HG02610 (cell line): ENCODE data around the gene YWHAH.

ENCODE experiments used
- ATAC-seq: cut with Tn5 transposase; IDR thresholded peaks from one replicate; pipeline ENCODE4 v1.9.1; 2021; ENCODE audit warnings: mild to moderate bottlenecking, moderate library complexity; ENCODE audit not compliant: unreplicated experiment

The YWHAH gene

DNA sequence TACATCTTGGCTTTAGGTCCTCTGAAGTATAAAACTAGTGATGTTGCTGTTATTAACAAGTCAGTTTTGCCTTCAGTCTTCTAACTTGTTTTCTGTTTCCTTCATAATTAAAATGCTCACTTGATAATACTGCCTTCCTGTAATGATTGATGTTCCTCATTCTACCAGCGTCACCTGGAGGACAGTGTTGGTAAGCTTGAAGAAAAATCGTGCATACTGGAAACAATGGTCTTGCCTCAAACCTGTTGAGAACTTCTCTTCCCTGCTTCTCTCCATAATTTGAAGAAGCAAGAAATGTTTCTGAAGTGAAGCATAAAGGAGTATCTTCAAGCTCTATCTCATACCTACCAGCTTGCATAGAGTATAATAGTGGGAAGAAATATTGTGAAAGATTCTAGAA lies 3.0 kb downstream of the YWHAH start:
- ATAC-seq = no peak

DNA sequence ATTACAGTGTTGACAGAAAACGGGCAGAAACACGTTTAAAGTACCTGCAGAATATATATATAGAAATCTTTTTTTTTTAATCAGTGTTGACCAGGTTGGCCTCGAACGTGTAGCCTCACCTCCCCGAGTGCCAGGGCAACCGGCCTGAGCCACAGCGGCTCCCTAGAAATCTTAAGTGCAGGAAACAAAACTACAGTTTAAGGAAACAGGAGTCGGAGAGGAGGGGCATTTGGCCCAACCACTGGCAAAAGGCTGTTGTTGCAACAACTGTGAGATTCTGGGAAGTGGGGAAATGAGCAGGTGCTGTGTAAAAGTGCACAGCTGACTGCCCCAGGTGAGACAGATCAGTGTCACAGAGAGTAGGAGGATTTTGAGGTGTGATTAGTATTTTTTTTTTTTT lies 3.7 kb downstream of the YWHAH start:
- no peak for ATAC-seq

DNA sequence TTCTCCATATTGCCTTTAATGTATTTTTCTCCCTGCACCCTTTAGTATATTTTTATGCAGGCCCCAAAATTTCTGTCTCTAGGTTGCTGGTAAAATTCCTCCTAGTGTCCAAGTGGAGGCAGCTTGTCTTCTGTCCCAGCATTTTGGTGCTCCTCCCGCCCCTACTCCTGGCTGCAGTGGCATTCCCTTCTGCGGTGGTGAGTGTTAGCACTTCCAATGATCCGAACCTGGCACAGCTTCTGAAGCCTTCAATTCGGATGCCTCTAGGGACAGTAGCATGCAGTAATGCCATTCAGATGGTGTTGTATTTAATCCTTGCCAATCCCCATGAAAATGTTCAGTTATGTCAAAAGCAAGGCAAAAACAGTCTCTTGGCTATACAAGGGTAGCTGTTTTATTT lies 5.9 kb downstream of the YWHAH start:
- ATAC-seq = no peak

DNA sequence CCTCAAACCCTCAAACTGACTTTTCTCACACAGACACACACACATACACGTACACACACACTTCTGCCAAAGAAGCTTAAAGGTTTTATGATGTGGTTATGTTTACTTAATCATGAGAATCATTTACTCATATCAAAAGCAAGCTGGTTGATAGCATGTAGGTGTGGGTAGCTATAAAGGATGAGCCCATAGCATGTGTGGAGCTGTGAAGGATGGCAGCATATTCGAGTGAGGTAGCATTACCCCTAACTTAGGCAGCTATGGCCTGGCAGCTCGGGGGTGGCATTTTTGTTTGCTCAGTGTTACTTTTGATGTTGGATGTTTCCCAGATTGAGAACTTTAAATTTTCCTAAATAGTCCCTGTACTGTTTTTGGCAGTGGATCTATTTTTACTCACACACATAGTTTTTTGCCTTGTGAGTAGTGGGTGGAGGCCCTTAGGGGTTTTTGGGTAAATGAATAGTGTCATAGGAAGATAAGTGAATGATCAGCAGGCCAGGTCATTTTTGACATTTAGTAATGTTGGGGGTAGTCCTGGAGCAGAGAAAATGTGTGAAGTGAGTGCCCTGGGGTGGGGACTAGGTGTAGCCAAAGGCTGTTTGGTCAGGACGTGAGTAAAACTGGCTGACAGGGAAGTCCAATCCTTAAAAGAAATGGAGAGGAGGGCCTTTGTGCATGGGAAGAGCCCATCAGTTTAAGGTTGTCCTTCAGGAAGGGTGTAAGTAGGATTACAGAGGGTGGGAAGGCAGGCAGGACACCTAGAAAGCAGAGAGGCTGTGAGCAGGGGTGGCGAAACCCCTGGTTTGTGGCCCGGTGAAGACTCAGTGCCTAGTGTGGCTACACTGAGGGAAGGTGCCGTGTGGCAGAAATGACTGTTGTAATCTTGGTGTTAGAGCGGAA lies 7.1 kb downstream of the YWHAH start:
- no peak for ATAC-seq

DNA sequence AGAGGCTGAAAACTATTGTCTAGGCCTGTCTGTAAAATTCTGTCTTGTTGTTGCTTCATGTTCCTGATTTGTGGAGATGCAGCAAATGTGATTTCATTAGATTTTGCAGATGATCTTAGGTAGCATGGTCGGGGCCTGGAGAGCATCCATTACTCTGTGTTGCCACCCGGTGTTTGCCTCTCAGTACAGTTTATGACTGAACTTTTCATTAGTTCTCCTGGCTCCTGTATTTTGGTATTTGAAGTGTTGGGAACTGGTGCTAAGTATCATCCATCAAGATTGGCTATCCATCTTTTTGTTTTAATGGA lies 7.7 kb downstream of the YWHAH start:
- no peak for ATAC-seq

DNA sequence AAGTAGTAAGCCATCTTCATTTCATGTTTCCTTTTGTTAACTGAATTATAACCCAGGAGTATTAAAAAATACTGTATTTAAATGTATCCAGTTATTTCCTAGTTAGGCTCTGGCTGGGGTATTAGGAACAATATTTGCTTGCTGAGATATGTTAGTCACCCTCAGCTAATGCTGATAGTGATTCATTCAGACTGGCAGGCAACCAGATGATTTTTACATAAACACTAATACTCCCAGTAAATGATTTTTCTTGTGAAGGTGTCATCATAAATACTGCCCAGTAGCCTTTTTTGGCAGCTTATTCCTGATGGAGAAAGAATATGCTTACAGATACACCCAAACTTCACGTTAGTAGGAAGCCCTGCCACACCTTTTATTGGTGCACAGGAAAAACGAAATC lies 8.1 kb downstream of the YWHAH start:
- no peak for ATAC-seq

DNA sequence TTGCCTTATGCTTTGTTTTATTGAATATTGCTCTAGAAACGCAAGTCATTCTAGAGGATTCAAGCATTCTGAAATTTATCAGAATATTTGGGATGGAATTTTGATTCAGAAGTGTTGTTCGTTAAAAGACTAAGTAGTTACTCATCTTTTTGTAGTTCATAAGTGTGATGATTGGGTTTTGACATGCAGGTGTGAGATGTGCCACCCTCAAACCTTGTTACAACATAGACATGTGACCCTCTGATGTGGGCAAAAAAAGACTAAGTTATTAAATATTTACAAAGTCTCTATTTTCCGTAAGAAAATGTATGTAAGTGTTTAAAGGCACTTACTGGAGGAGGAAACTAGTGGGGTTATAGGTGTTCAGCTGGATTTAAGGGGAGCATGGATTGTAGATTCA lies 8.9 kb downstream of the YWHAH start:
- no peak for ATAC-seq

DNA sequence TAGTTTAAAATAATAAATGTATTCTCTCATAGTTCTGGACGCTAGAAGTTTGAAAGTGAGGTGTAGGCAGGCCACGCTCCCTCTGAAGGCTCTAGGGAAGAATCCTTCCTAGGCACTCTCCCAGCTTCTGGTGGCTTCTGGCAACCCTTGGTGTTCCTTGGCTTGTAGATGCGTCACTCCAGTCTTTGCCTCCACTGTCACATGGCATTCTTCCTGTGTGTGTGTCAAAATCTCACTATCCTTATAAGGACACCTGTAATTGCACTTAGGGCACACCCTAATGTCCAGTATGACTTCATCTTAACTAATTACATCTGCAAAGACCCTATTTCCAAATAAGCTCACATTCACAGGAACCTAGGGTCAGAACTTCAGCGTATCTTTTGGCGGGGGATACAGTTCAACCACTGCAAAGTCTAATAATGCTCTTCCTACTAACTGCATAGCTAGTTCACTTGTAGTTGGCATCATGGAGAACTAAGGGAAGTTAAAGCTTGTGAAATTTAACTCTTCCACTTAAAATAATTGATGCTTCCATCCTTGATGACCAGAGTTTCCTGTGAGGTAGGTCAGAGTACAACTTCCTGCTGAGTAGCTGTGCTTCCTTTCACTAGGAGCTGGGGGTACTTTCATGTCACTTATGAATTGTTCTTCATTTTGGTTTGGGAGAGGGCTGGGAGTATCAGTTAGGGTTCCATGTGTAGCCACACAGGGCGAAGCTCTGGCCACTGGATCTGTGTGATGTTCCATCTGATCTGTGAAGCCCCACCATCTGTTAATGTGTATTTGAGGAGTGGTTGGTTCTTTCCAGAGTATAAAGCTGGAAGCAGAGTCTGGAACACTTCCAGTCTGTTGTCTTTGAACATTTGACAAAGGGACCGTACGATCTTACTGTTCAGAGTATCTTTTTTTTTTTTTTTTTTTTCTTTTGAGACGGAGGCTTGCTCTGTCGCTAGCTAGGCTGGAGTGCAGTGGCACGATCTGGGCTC lies 10.5 kb downstream of the YWHAH start:
- no peak for ATAC-seq

DNA sequence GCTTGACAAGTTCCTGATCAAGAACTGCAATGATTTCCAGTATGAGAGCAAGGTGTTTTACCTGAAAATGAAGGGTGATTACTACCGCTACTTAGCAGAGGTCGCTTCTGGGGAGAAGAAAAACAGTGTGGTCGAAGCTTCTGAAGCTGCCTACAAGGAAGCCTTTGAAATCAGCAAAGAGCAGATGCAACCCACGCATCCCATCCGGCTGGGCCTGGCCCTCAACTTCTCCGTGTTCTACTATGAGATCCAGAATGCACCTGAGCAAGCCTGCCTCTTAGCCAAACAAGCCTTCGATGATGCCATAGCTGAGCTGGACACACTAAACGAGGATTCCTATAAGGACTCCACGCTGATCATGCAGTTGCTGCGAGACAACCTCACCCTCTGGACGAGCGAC lies 12.0 kb downstream of the YWHAH start:
- ATAC-seq = no peak

DNA sequence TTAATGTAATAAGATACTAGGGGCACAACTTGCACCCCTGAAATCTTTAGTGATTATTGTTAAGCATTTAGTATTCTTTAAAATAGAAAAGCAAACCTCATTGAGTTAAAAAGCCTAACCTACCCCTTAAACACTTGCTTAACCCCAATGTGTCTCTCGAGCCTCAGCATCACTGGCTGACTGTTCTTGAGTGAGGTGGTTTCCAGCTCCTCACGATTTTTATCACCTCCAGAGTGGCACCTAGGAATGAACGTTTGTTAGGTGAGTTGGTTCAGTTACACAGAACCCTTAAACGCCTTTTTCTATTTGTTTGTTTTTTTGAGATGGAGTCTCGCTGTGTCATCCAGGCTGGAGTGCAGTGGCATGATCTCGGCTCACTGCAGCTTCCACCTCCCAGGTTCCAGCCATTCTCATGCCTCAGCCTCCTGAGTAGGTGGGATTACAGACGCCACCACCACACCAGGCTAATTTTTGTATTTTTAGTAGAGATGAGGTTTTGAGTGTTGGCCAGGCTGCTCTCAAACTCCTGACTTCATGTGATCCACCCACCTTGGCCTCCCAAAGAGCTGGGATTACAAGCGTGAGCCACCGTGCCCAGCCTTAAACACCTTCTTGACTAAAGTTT lies 13.7 kb downstream of the YWHAH start:
- ATAC-seq = no peak

DNA sequence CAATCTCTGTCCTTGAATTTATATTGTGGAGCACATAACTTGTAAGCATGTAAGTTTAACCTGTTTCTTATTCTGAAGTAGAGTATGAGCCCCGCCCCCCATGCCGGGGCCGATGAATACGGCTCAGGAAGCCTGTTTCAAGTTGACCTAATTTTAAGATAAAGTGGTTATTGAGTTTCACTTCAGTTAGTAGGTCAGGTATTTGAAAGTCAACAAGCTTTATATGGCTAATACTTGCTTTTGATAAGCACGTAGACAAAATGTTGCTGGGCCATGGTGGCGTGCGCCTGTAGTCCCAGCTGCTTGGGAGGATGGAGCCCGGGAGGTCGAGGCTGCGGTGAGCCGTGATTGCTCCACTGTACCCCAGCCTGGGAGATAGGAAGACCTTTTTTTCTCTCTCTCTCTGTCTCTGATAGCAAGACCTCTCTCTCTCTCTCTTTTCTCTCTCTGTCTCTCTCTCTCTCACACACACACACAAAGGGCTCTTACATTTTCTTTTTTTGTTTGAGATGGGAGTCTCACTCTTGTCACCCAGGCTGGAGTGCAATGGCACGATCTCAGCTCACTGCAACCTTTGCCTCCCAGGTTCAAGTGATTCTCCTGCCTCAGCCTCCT lies 14.4 kb downstream of the YWHAH start:
- ATAC-seq = no peak

DNA sequence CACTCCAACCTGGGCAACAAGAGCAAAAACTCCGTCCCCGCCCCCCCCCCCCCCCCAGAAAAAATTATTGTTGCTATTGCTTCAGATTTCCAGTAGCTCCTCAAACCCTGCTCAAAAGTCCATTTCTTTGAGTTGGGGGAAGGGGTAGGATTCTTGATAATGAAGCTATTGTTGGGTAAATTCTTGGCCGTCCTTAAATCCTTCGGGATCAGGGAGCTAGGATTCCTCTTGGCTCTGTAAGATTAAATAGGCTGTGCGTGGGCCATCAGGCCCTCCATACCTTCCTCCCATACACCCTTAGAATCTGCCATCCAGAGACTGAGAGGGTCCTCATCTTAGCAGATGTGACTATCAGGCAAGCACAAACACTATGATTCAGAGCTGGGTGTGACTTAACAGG lies 16.4 kb downstream of the YWHAH start:
- no peak for ATAC-seq

DNA sequence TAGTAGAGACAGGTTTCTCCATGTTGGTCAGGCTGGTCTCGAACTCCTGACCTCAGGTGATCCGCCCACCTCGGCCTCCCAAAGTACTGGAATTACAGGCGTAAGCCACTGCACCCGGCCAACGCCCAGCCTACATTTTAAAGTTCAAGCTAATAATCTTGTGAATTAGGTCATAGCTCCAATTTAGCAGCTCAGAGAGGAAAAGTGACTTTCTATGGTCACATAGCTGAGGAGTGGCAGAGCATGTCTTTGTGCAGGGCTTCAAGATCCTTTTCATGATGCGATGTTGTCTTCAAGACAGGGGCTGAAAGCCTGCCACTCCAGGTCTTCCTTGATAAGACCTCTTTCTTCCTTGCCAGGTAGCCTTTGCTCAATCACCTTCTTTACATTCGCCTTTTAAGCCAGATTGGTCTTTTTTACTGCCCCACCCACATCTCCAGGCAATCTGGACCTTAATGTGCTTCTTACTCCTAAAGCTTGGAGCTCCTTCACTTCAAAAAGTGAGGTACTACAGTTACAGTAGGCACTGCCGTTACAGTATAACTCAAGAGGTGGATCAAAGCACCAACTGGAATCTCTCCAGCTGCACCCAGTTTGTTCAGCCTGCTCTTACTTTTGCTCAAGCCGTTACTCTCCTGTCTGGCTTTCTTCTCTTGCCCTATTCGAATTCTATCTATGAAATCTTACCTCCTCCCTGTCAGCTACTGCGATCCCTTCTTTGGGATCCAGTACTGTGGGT lies 18.2 kb downstream of the YWHAH start:
- ATAC-seq = no peak

DNA sequence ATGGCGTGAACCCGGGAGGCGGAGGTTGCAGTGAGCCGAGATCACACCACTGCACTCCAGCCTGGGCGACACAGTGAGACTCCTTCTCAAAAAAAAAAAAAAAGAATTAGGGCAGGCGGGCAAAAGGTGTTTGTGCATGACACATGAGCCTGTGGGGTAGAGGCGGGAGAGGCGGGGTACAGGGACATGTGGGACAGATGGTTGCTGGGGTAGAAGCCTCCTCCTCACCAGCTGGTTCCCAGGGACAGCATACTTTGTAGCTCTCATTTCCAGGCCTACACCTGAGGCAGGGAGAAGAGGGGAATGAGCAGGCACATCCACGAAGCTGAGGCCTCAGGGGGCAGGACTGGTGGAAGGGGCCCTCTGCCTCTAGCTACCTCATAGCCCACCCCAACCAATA lies 23.7 kb downstream of the YWHAH start:
- ATAC-seq = no peak

DNA sequence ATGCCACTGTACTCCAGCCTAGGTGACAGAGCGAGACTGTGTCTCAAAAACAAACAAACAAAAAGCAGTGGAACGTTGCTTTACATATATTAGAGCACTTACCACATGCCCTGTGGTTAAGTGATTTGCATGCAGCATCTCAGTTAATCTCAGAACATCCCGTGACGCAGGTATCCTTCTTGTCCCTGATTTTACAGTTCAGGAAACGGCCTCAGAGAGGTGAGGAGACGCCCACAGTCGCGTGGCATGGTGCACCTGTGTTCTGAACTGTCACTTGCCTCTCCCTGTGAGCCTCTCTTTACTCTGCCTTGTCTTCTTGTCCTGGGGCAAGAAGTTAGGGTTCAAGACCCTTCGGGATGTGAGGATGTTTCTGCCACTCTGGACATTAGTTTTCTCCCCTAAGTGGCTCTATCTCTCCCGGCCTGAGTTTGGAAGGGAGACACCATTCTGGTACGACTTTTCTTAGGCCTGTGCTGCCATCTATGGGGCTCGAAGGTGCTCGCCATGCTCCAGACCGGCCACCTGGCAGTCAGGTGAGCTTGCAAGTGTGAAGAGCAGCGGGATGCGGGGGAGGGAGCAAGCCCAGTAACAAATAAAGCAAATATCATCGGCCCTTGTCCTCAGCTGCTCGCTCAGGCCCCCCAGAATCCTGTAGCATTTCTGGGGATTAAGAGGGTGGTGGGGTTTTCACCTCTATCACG lies 25.6 kb downstream of the YWHAH start:
- no peak for ATAC-seq

DNA sequence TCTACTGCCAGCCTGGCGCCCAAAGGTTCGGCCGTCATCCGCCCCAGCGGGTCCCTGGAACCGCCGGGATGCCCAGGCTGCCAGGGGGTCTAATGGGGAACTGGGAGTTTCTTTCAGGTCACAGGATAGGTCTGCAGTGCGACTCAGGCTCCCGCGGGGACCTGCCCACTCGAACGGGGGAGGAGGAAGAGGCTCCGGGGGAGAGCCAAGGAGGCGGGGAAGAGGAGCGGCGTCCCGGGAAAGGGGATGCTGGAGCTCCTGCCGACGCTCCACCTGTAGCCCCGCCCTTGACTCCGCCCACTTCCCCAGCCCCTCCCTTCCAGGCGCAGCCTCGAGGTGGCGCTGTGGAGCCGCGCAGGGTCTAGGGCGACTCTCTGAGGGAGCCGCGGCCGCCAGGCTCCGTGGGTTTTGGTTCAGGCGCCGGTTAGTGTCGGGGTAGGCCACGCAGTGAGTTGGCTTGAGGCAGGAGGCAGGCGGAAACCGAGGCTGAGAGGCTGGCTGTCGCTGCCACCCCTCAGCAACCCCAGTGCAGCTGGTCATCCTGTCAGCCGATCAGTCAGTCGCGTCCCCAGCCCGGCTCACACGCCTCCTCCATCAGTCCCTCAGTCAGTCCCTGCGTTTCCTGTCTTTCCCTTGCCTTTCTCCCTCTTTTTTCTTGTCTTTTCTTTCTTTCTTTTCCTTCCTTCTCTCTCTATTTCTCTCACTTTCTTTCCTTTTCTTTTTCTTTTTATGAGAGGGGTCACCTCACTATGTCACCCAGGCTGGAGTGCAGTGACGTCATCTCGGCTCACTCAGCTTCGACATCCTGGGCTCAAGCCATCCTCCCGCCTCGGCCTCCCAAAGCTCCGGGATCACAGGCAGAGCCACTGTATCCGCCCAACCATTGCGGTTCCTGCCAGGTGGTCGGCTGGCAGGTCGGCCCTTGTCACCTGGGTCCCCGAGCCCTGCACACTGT lies 26.4 kb downstream of the YWHAH start:
- ATAC-seq = no peak

DNA sequence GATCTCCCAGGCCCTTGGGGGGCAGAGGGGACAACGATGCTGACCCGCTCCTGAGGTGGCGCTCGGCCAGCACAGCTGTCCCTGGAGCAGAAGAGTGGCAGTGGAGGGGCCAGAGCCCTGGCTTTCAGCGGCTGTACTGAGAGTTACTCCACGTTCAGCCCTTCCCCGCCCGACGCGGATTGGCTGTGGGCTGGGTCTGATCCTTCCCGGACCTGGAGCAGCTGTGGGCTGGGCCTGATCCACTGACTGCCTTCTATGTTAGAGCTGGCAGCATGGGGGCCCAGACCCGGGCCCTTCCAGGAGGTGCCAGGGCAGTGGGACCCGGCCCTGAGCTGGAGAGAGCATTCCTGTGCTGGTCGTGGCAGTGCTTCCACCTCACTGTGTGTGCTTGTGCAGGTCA lies 27.8 kb downstream of the YWHAH start:
- ATAC-seq = no peak

DNA sequence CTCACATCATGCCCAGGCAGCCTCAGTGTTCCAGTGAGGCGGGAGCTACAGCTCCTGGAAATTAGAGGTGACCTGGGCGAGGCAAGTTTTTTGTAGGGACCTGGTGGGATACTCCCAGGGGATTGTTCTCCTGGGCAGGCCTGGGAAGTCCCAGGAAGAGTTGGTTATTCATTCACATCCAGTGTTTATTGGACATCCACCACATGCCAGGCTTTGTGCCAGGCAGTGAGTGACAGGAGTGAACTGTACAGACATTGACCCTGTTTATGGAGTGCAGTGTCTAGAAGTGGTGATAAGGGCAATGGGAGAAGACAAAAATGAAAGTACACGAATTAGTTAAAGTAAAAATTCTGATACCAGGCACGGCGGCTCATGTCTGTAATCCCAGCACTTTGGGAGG lies 29.4 kb downstream of the YWHAH start:
- ATAC-seq = no peak
